ENCODE measurements around the gene HOXA10. TPM values are rescaled to one million over a fixed set of nuclear protein-coding genes. Genes with fewer than 3 reads are reported as not detected.

Gene HOXA10
- total and polyA plus RNA-seq, 9 donors, result 0.25 to 2.8 (median 0.91) TPM; not detected in 1

- Histone ChIP-seq H3K9me3 (no peaks in the 10 kb centered on the region), H3K4me3 (peak overlapping the region; percentile 46), H3K4me1 (ENCODE audit: insufficient read depth) (peaks cover 2% of the 10 kb centered on the region), H3K36me3 (no peaks in the 10 kb centered on the region), H3K27me3 (peaks cover 18% of the 10 kb centered on the region), H3K27ac (no peak overlapping the region)
- whole genome bisulfite sequencing, 3 donors, result 2% methylated on average over 68 to 72 of the region's 72 CpGs
- DNase-seq, result peak in 2 of 5 donors; percentile 21 to 46
- intact Hi-C loops (cut with DNase I), result loop anchor here in 1 of 4 donors (10.0 kb wide), 1 partner anchor 1320 kb away; no protein-coding TSS in a partner anchor
- TF ChIP-seq CTCF (IDR thresholded peaks at IDR 0.05) (no peak), EP300 (IDR thresholded peaks at IDR 0.05) (no peak), POLR2A (IDR thresholded peaks at IDR 0.05) (no peak)
Measured at GRCh38 chr7:27184337-27185012, 10.4 kb upstream of the HOXA10 start.

- peaks cover 18% of the 10 kb centered on the region for H3K27me3 ChIP-seq
- H3K27ac ChIP-seq, result no peak overlapping the region
- peak overlapping the region; percentile 46 for H3K4me3 ChIP-seq
Measured at GRCh38 chr7:27183682-27184336, 9.7 kb upstream of the HOXA10 start.

GRCh38 chr7:27182861-27183681 is 9.0 kb upstream of the HOXA10 start:
- Histone ChIP-seq H3K36me3 (no peaks in the 10 kb centered on the region), H3K4me3 (peak overlapping the region; percentile 46), H3K27ac (no peak overlapping the region), H3K4me1 (ENCODE audit: insufficient read depth) (peaks cover 2% of the 10 kb centered on the region), H3K27me3 (peaks cover 18% of the 10 kb centered on the region), H3K9me3 (no peaks in the 10 kb centered on the region)
- WGBS, 3 donors, result 8 to 9% (median 9%) methylated on average over 39 of the region's 39 CpGs
- TF ChIP-seq EP300 (IDR thresholded peaks at IDR 0.05), result no peak
- TF ChIP-seq CTCF (IDR thresholded peaks at IDR 0.05), result no peak
- no peak for TF ChIP-seq POLR2A (IDR thresholded peaks at IDR 0.05)
- peak in 1 of 5 donors; percentile 30 for DNase-seq
- intact Hi-C loops (cut with DNase I), result loop anchor here in 1 of 4 donors (10.0 kb wide), 1 partner anchor 1318 kb away; no protein-coding TSS in a partner anchor

More at GRCh38 chr7:27183682-27184336, 9.7 kb upstream of the HOXA10 start:
- intact Hi-C loops (cut with DNase I), result loop anchor here in 1 of 4 donors (10.0 kb wide), 1 partner anchor 1319 kb away; no protein-coding TSS in a partner anchor
- no peaks in the 10 kb centered on the region for H3K36me3 ChIP-seq
- WGBS, 3 donors, result 5 to 6% (median 5%) methylated on average over 30 of the region's 30 CpGs
- DNase-seq, result peak in 1 of 5 donors; percentile 34
- H3K4me1 ChIP-seq (ENCODE audit: insufficient read depth), result peaks cover 2% of the 10 kb centered on the region
- H3K9me3 ChIP-seq, result no peaks in the 10 kb centered on the region
- TF ChIP-seq CTCF (IDR thresholded peaks at IDR 0.05) (no peak), EP300 (IDR thresholded peaks at IDR 0.05) (no peak), POLR2A (IDR thresholded peaks at IDR 0.05) (no peak)

- 22 to 43% (median 34%) methylated on average over 4 of the region's 4 CpGs for WGBS, 3 donors
- H3K4me1 ChIP-seq (ENCODE audit: insufficient read depth), result peaks cover 2% of the 10 kb centered on the region
- H3K27me3 ChIP-seq, result peaks cover 18% of the 10 kb centered on the region
- TF ChIP-seq EP300 (IDR thresholded peaks at IDR 0.05), result no peak
- TF ChIP-seq POLR2A (IDR thresholded peaks at IDR 0.05), result no peak
- no peak for TF ChIP-seq CTCF (IDR thresholded peaks at IDR 0.05)
- H3K36me3 ChIP-seq, result no peaks in the 10 kb centered on the region
- peak overlapping the region; percentile 46 for H3K4me3 ChIP-seq
- intact Hi-C loops (cut with DNase I), result loop anchor here in 1 of 4 donors (10.0 kb wide), 1 partner anchor 1318 kb away; no protein-coding TSS in a partner anchor
- no peak overlapping the region for H3K27ac ChIP-seq
- DNase-seq, result peak in 1 of 5 donors; percentile 29
- no peaks in the 10 kb centered on the region for H3K9me3 ChIP-seq
Measured at GRCh38 chr7:27182285-27182841, 8.2 kb upstream of the HOXA10 start.
